ENCODE data around the gene LNP1. TPM values are rescaled to one million over a fixed set of nuclear protein-coding genes. Genes with fewer than 3 reads are reported as not detected.

LNP1 gene
- total and polyA plus RNA-seq, 4 donors: 2.8 to 12.8 (median 5.8) TPM

DNA sequence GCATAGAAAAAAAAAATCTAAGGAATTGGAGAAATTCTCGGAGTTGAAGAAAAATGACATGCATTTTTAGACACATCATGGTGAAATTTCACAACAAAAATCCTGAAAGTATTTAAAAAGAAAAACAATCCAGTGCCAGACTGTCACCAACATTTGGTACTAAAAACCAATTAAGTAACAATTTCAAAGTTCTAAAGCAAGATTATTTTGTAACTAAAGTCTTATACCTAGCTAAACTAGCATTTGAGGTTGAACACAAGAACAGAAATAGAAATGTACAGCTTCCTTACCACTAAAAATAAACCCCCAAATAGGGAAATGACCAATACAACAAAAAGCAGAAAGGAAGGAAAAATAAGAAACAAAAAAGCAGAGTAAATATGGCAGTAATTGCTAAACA, 12.3 kb upstream of the LNP1 start:
- ATAC-seq (ENCODE audit: low FRiP score) (no peak), DNase-seq (no peak)
- intact Hi-C loops (cut with DNase I): no loop called here
- no peak overlapping the region for H3K27ac ChIP-seq (ENCODE audit: low read depth in 1 of 2, low read length in 2 of 2)
- no peaks in the 10 kb centered on the region for H3K9me3 ChIP-seq (ENCODE audit: control insufficient read depth, low read length)
- WGBS, 2 donors: 94 to 98% methylated on average over 1 of the region's 1 CpG
- H3K4me1 ChIP-seq (ENCODE audit: control insufficient read depth in 1 of 2, insufficient read depth in 2 of 2, low read length in 2 of 2): peaks cover 0 to 3% of the 10 kb centered on the region in 2 donors
- no peaks in the 10 kb centered on the region for H3K27me3 ChIP-seq (ENCODE audit: control insufficient read depth in 1 of 2, insufficient read depth in 2 of 2, low read length in 1 of 2)
- peaks cover 0 to 2% of the 10 kb centered on the region in 2 donors for H3K36me3 ChIP-seq (ENCODE audit: control insufficient read depth in 1 of 2, insufficient read depth in 2 of 2, low read length in 1 of 2)
- H3K4me3 ChIP-seq (ENCODE audit: low read length in 2 of 2): no peak overlapping the region

DNA sequence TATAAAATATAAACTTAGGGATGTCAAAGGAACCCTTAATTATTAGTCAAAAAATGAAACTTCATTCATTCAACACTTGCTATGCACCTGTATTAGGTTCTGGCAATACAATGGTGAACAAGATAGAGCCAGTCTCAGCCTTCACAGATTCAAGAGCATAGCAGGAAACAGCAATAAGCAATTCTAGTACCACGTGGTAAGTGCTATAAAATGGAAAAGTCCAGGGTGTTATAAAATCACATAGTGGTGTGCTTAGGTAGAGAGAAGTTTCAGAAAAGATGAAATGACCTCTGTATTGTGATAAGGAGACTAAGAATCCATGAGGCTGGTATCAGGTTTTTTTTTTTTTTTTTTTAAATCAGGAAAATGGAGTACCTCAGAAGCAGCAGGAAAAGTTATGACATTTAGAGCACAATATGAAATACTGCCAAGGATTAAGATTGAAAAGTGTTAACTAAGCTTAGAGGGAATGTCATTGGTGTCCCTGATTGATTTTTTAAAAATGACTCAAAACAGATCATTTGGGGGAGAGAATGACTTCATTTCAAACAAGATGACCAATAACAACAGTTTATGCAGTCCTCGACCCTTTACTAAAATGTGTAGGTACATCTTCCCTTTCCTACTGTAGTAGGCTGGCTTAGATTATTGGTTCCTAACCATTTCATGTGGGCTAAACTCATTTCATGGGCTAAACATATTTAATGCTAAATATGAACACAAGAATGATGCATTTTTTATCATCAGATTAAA, 5.5 kb upstream of the LNP1 start:
- 67 to 69% methylated on average over 2 of the region's 2 CpGs for WGBS, 2 donors
- no peak for DNase-seq
- Histone ChIP-seq H3K27me3 (ENCODE audit: control insufficient read depth in 1 of 2, insufficient read depth in 2 of 2, low read length in 1 of 2) (no peaks in the 10 kb centered on the region), H3K4me1 (ENCODE audit: control insufficient read depth in 1 of 2, insufficient read depth in 2 of 2, low read length in 2 of 2) (no peaks in the 10 kb centered on the region), H3K9me3 (ENCODE audit: control insufficient read depth, low read length) (no peaks in the 10 kb centered on the region), H3K4me3 (ENCODE audit: low read length in 2 of 2) (no peak overlapping the region), H3K27ac (ENCODE audit: low read depth in 1 of 2, low read length in 2 of 2) (no peak overlapping the region), H3K36me3 (ENCODE audit: control insufficient read depth in 1 of 2, insufficient read depth in 2 of 2, low read length in 1 of 2) (no peaks in the 10 kb centered on the region)
- no peak for ATAC-seq (ENCODE audit: low FRiP score)
- intact Hi-C loops (cut with DNase I): loop anchor here in 1 of 2 donors (10.0 kb wide), 1 partner anchor 1801 kb away; the partner anchor contains the start of gene CPOX

DNA sequence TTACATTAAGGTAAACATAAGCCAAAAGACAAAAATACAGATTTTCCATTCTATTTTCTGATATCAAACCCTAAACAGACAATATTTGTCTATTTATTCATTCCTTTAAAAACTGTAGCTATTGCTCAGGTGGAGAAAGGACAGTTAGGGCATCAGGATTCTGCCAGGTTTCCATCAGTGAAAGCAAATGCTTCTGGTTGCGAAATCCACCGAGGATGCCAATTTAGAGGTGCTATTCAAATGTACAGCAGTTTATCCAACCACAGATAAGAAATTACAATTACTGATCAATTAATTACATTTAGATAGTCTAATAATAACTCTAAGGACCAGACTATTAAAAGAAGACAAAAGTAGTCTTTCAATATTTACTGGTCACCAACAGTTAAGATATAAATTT, 4.4 kb upstream of the LNP1 start:
- WGBS, 2 donors: 89% methylated on average over 2 of the region's 2 CpGs
- H3K27me3 ChIP-seq (ENCODE audit: control insufficient read depth in 1 of 2, insufficient read depth in 2 of 2, low read length in 1 of 2): no peaks in the 10 kb centered on the region
- intact Hi-C loops (cut with DNase I): loop anchor here in 1 of 2 donors (10.0 kb wide), 1 partner anchor 1802 kb away; the partner anchor contains the start of gene CPOX
- no peak for ATAC-seq (ENCODE audit: low FRiP score)
- H3K4me1 ChIP-seq (ENCODE audit: control insufficient read depth in 1 of 2, insufficient read depth in 2 of 2, low read length in 2 of 2): no peaks in the 10 kb centered on the region
- H3K27ac ChIP-seq (ENCODE audit: low read depth in 1 of 2, low read length in 2 of 2): no peak overlapping the region
- H3K9me3 ChIP-seq (ENCODE audit: control insufficient read depth, low read length): no peaks in the 10 kb centered on the region
- H3K4me3 ChIP-seq (ENCODE audit: low read length in 2 of 2): no peak overlapping the region
- no peaks in the 10 kb centered on the region for H3K36me3 ChIP-seq (ENCODE audit: control insufficient read depth in 1 of 2, insufficient read depth in 2 of 2, low read length in 1 of 2)
- no peak for DNase-seq

DNA sequence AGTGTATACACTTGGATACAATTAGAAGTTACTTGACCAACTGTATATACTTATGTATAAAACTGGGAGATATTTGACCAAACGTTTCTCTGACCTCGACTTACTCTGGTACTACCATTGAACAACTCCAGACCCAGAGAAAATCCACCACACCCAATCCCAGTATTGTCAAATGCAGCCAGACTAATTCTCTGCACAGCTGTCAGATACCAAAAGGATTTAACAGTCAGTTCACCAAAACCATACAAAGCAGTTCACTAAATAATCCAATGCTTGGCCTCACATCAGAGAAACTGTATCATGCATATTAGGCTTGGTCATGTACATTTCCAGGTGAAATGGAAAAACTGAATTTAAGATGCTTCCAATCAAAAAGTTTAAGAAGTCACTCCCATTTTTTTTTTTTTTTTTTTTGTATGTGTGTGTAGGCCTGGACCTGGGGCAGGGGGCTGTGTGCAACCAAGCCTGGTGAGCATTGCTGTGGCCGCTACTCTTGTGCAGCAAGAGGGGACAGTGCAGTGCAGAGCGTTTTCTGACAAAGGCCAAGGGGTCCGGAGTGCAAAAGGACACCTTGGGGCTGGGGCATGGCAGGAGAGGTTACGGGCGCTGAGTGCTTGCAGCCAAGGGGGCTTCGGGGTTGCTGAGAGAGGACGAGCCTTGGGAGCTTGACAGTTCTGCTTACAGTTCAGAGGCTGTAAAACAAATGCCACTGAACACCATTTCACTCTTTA, 1.8 kb upstream of the LNP1 start:
- H3K27me3 ChIP-seq (ENCODE audit: control insufficient read depth in 1 of 2, insufficient read depth in 2 of 2, low read length in 1 of 2): no peaks in the 10 kb centered on the region
- intact Hi-C loops (cut with DNase I): loop anchor here (5.0 to 10.0 kb wide), 3 partner anchors 65 to 1805 kb away; partner anchors contain the start of genes CPOX (in 1 of the 2), NIT2 (in 1 of the 2) and TMEM45A (in 1 of the 2)
- H3K9me3 ChIP-seq (ENCODE audit: control insufficient read depth, low read length): no peaks in the 10 kb centered on the region
- H3K27ac ChIP-seq (ENCODE audit: low read depth in 1 of 2, low read length in 2 of 2): no peak overlapping the region
- H3K36me3 ChIP-seq (ENCODE audit: control insufficient read depth in 1 of 2, insufficient read depth in 2 of 2, low read length in 1 of 2): no peaks in the 10 kb centered on the region
- no peak for ATAC-seq (ENCODE audit: low FRiP score)
- peak in 1 of 2 donors; percentile 46 for DNase-seq
- H3K4me1 ChIP-seq (ENCODE audit: control insufficient read depth in 1 of 2, insufficient read depth in 2 of 2, low read length in 2 of 2): no peaks in the 10 kb centered on the region
- WGBS, 2 donors: 34 to 36% methylated on average over 9 of the region's 9 CpGs
- H3K4me3 ChIP-seq (ENCODE audit: low read length in 2 of 2): peak overlapping the region; percentile 83 to 92

DNA sequence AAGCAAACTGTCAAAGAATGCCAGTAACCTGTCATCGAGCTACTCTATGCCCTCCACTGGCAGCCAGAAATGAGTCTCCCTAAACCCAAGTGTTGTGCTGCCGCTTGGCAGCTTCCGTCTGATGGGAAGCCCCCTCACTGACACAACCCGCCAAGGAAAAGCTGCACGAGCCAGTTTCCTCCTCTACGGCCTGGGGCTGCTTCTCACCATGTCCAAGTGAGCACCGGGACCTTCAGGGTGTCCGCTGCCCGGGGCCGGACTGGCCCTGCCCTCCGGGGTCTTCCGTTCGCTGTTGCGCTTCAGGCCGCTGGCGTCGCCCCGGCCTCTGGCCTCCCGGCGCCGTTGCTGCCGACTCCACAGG, 940 bp upstream of the LNP1 start:
- H3K27me3 ChIP-seq (ENCODE audit: control insufficient read depth in 1 of 2, insufficient read depth in 2 of 2, low read length in 1 of 2): no peaks in the 10 kb centered on the region
- H3K4me3 ChIP-seq (ENCODE audit: low read length in 2 of 2): peak overlapping the region; percentile 83 to 92
- peak overlapping the region; percentile 30 to 34 for H3K27ac ChIP-seq (ENCODE audit: low read depth in 1 of 2, low read length in 2 of 2)
- intact Hi-C loops (cut with DNase I): loop anchor here (5.0 to 10.0 kb wide), 2 partner anchors 66 to 92 kb away; partner anchors contain the start of genes NIT2 (in 1 of the 2) and TMEM45A (in 1 of the 2)
- H3K36me3 ChIP-seq (ENCODE audit: control insufficient read depth in 1 of 2, insufficient read depth in 2 of 2, low read length in 1 of 2): no peaks in the 10 kb centered on the region
- ATAC-seq (ENCODE audit: low FRiP score) (no peak), DNase-seq (peak in 1 of 2 donors; percentile 47)
- WGBS, 2 donors: 0% methylated on average over 22 of the region's 22 CpGs
- H3K9me3 ChIP-seq (ENCODE audit: control insufficient read depth, low read length): no peaks in the 10 kb centered on the region
- no peaks in the 10 kb centered on the region for H3K4me1 ChIP-seq (ENCODE audit: control insufficient read depth in 1 of 2, insufficient read depth in 2 of 2, low read length in 2 of 2)

DNA sequence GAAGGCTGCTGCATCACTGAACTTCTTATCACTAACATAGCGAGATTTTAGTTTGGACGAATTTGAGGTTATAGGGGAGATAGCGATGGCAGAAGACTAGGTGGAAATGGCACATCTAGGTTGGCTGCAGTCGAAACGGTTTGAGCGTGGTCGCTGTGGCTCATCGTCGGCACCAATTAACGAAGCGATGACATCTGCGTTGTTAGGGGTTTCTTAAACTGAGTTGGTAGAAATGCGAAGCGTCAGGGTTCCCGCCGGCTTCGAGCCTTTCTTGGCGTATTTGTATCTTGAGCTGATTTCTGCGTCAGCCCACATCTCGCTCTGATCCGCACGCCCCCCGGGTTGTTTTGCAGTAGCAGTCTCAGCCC, 319 bp downstream of the LNP1 start:
- intact Hi-C loops (cut with DNase I): loop anchor here (5.0 to 10.0 kb wide), 2 partner anchors 67 to 91 kb away; partner anchors contain the start of genes NIT2 (in 1 of the 2) and TMEM45A (in 1 of the 2)
- Histone ChIP-seq H3K4me1 (ENCODE audit: control insufficient read depth in 1 of 2, insufficient read depth in 2 of 2, low read length in 2 of 2) (no peaks in the 10 kb centered on the region), H3K4me3 (ENCODE audit: low read length in 2 of 2) (peak overlapping the region; percentile 72 to 96), H3K9me3 (ENCODE audit: control insufficient read depth, low read length) (no peaks in the 10 kb centered on the region), H3K36me3 (ENCODE audit: control insufficient read depth in 1 of 2, insufficient read depth in 2 of 2, low read length in 1 of 2) (no peaks in the 10 kb centered on the region), H3K27me3 (ENCODE audit: control insufficient read depth in 1 of 2, insufficient read depth in 2 of 2, low read length in 1 of 2) (no peaks in the 10 kb centered on the region), H3K27ac (ENCODE audit: low read depth in 1 of 2, low read length in 2 of 2) (peak overlapping the region in 1 of 2 donors; percentile 92)
- DNase-seq (peak; percentile 56 to 79), ATAC-seq (ENCODE audit: low FRiP score) (peak; percentile 27)
- WGBS, 2 donors: 0% methylated on average over 23 of the region's 23 CpGs

DNA sequence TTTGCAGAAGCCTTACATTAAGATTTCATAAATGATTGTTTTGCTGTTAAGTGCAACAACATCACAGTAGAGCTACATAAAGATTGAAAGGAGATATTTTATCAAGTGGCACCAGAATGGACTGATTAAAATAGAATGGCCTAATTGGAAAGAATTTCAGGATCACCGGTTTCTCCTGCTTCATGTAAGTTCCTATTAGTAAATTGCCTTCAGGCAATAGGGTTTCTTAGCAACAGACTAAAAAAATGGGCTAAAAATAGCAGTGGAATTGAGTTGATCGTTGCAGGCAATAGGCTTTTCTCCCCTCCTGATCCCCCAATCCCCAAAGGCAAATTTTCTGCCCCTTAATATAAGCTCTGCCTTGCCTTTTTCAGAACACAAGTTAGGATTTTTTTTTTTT, 917 bp downstream of the LNP1 start:
- Histone ChIP-seq H3K27ac (ENCODE audit: low read depth in 1 of 2, low read length in 2 of 2) (no peak overlapping the region), H3K4me1 (ENCODE audit: control insufficient read depth in 1 of 2, insufficient read depth in 2 of 2, low read length in 2 of 2) (no peaks in the 10 kb centered on the region), H3K4me3 (ENCODE audit: low read length in 2 of 2) (peak overlapping the region; percentile 72 to 96), H3K9me3 (ENCODE audit: control insufficient read depth, low read length) (no peaks in the 10 kb centered on the region), H3K27me3 (ENCODE audit: control insufficient read depth in 1 of 2, insufficient read depth in 2 of 2, low read length in 1 of 2) (no peaks in the 10 kb centered on the region), H3K36me3 (ENCODE audit: control insufficient read depth in 1 of 2, insufficient read depth in 2 of 2, low read length in 1 of 2) (no peaks in the 10 kb centered on the region)
- 0 to 1% methylated on average over 2 of the region's 2 CpGs for WGBS, 2 donors
- intact Hi-C loops (cut with DNase I): loop anchor here (5.0 to 10.0 kb wide), 2 partner anchors 67 to 90 kb away; partner anchors contain the start of genes NIT2 (in 1 of the 2) and TMEM45A (in 1 of the 2)
- ATAC-seq (ENCODE audit: low FRiP score) (no peak), DNase-seq (no peak)

DNA sequence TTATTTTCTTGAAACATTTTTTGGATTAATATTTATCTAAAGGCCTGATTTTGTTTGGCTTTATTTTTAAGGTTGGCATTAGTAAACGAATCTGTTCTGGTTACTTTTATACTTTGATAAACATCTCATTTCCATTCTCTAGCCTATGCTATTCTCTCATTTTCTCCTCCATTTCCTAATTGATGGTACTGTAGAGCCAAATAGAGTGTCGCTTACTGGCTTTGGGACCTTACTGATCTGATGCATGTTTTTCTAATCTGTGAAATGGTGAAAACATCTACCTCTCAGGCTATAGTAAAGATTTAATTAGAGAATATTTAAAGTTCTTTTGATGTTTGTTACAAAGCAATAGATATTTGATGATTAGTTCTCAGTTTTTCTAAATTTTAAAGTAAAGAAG, 1.6 kb downstream of the LNP1 start:
- Histone ChIP-seq H3K9me3 (ENCODE audit: control insufficient read depth, low read length) (no peaks in the 10 kb centered on the region), H3K4me1 (ENCODE audit: control insufficient read depth in 1 of 2, insufficient read depth in 2 of 2, low read length in 2 of 2) (no peaks in the 10 kb centered on the region), H3K27me3 (ENCODE audit: control insufficient read depth in 1 of 2, insufficient read depth in 2 of 2, low read length in 1 of 2) (no peaks in the 10 kb centered on the region), H3K4me3 (ENCODE audit: low read length in 2 of 2) (peak overlapping the region; percentile 72 to 96), H3K27ac (ENCODE audit: low read depth in 1 of 2, low read length in 2 of 2) (no peak overlapping the region), H3K36me3 (ENCODE audit: control insufficient read depth in 1 of 2, insufficient read depth in 2 of 2, low read length in 1 of 2) (no peaks in the 10 kb centered on the region)
- ATAC-seq (ENCODE audit: low FRiP score) (no peak), DNase-seq (no peak)
- 11 to 12% methylated on average over 2 of the region's 2 CpGs for WGBS, 2 donors
- intact Hi-C loops (cut with DNase I): loop anchor here (5.0 to 10.0 kb wide), 2 partner anchors 68 to 89 kb away; partner anchors contain the start of genes NIT2 (in 1 of the 2) and TMEM45A (in 1 of the 2)

All from aorta (tissue), 5 donors.